Measurements from ENCODE around the gene LYZL4.

- TF ChIP-seq CTCF (IDR thresholded peaks at IDR 0.05) (no peak), POLR2A (IDR thresholded peaks at IDR 0.05) (no peak)
These were observed 2.3 kb downstream of the LYZL4 start for GRCh38 chr3:42408156-42408555.

Data from ovary (tissue), 3 donors.